Measurements from ENCODE around the gene USP2.
A peak's percentile ranks its signal among the peaks of the same experiment; 100 is the strongest.

The USP2 gene

DNA sequence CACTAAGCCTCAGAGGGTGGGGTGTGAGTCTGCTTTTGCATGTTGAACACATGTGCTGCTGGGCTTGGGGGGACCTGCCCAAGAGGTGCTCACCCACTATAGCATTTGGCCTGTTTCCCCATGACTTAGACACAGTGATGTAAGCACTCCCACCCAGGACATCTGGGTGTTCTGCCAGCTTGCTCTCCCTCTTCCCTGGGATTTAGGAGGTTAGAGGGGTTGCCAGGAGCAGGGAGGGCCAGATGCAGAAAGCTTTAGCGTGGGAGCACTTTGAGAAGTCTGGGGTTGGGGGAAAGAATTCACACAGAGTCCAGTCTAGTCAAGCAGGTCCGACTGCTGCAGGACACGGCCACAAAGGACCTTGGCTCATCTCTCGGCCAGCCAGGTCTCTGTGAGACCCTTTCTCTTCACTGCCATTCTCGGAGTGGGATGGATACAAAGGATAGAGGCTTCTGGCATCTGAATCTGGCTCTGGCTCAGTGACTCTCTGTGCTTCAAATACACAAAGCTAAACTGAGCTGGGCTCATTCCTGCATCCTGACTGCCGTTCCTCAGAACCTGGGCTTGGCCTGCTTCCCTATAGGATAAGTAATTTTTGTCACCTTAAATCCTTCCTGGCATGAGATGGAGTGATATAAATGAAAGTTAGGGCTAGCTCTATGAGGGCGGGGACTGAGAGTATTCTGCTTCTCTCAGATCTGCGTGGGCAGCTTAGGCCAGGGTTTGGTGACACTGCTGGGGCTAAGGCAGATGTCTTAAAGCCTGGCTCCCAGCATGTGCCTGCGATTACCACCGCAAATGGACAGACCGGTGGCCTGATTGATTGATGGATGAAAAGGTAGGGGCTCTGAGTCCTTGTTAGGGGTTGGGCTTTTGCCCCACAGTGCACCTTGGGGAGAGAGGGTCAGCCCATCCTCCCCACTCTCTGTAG lies 14.5 kb downstream of the USP2 start:
- H3K27me3 ChIP-seq, result peaks cover 73% of the 10 kb centered on the region
- peaks cover 7 to 14% of the 10 kb centered on the region in 2 experiments for H3K4me1 ChIP-seq (ENCODE audit: control insufficient read depth in 1 of 2, insufficient read depth in 1 of 2, low read depth in 1 of 2, low read length in 1 of 2)
- no peaks in the 10 kb centered on the region for H3K36me3 ChIP-seq
- H3K9me3 ChIP-seq, result no peaks in the 10 kb centered on the region
- TF ChIP-seq, protein P1, sequence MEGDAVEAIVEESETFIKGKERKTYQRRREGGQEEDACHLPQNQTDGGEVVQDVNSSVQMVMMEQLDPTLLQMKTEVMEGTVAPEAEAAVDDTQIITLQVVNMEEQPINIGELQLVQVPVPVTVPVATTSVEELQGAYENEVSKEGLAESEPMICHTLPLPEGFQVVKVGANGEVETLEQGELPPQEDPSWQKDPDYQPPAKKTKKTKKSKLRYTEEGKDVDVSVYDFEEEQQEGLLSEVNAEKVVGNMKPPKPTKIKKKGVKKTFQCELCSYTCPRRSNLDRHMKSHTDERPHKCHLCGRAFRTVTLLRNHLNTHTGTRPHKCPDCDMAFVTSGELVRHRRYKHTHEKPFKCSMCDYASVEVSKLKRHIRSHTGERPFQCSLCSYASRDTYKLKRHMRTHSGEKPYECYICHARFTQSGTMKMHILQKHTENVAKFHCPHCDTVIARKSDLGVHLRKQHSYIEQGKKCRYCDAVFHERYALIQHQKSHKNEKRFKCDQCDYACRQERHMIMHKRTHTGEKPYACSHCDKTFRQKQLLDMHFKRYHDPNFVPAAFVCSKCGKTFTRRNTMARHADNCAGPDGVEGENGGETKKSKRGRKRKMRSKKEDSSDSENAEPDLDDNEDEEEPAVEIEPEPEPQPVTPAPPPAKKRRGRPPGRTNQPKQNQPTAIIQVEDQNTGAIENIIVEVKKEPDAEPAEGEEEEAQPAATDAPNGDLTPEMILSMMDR (IDR thresholded peaks at IDR 0.05), result no peak
- H3K27ac ChIP-seq, result no peak overlapping the region
- H3K4me3 ChIP-seq (ENCODE audit: low read depth in 1 of 2, low read length in 1 of 2), result no peak overlapping the region

DNA sequence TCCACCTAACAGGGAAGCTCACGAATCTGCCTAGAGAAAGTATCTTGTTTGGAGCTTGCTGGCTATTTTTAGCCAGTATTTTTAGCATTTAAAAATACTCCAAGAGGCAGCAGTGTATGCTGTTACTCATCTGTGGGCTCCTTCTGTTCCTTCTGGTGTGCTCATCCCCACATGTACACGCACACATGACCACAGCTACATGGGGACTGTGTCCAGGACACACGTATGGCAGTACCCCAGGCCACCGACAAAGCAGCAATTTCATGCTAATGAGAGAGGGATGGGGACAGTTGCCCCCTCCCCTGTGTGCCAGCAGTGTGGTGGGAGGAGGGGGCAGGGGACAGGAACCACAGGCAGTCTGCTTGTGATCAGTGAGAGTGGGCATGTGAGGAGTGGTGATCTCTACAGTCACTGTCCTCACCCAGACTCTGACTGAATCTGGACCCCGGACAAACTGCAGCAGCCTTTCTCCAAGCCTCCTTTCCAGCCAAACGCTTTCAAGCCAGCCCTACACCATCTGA lies 16.4 kb downstream of the USP2 start:
- peaks cover 90% of the 10 kb centered on the region for H3K27me3 ChIP-seq
- H3K4me3 ChIP-seq (ENCODE audit: low read depth in 1 of 2, low read length in 1 of 2), result no peak overlapping the region
- H3K4me1 ChIP-seq (ENCODE audit: control insufficient read depth in 1 of 2, insufficient read depth in 1 of 2, low read depth in 1 of 2, low read length in 1 of 2), result peaks cover 7 to 14% of the 10 kb centered on the region in 2 experiments

DNA sequence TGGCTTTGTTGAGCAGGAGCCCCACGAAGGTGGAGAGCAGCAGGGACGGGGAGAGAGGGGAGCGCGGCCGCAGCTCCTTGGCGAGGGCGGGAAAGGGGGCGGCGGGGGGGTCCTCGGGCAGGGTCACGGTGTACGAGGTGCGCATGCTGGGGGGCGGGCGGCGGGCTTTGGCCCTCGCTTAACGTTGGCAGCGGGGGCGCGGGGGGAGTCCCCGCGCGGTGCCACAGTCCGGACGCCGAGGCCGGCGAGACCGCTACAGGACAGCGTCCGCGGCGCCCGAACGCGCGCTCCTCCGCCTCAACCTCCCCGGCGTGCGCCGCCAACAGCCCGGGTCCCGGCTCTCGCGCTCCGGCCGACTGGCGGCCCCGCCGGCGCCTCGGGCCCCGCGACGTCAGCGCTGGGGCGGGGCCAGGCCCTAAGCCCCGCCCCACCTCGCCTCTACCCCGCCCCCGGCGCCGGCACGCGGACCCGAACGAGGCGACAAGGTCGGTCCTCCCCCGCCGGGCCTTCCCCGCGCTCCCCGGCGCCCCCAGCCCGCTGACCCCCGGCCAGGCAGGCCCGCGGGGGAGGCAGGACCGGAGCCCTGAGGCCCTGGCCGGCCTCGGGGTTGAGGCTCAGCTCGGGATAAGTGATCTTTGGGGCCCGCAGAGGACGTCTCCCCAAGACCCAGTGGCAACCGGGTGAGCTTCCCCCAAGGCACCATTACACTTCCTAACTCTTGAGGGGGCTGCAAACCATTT lies 17.5 kb downstream of the USP2 start:
- Histone ChIP-seq H3K36me3 (no peaks in the 10 kb centered on the region), H3K4me1 (ENCODE audit: control insufficient read depth in 1 of 2, insufficient read depth in 1 of 2, low read depth in 1 of 2, low read length in 1 of 2) (peaks cover 7 to 14% of the 10 kb centered on the region in 2 experiments), H3K4me3 (ENCODE audit: low read depth in 1 of 2, low read length in 1 of 2) (peak overlapping the region; percentile 31 to 38), H3K27me3 (peaks cover 95% of the 10 kb centered on the region), H3K27ac (no peak overlapping the region), H3K9me3 (no peaks in the 10 kb centered on the region)
- TF ChIP-seq, protein P1 (IDR thresholded peaks at IDR 0.05), result no peak

More for the DNA sequence above, 16.4 kb downstream of the USP2 start:
- no peaks in the 10 kb centered on the region for H3K36me3 ChIP-seq
- no peak overlapping the region for H3K27ac ChIP-seq
- TF ChIP-seq, protein P1 (IDR thresholded peaks at IDR 0.05), result no peak
- H3K9me3 ChIP-seq, result no peaks in the 10 kb centered on the region

DNA sequence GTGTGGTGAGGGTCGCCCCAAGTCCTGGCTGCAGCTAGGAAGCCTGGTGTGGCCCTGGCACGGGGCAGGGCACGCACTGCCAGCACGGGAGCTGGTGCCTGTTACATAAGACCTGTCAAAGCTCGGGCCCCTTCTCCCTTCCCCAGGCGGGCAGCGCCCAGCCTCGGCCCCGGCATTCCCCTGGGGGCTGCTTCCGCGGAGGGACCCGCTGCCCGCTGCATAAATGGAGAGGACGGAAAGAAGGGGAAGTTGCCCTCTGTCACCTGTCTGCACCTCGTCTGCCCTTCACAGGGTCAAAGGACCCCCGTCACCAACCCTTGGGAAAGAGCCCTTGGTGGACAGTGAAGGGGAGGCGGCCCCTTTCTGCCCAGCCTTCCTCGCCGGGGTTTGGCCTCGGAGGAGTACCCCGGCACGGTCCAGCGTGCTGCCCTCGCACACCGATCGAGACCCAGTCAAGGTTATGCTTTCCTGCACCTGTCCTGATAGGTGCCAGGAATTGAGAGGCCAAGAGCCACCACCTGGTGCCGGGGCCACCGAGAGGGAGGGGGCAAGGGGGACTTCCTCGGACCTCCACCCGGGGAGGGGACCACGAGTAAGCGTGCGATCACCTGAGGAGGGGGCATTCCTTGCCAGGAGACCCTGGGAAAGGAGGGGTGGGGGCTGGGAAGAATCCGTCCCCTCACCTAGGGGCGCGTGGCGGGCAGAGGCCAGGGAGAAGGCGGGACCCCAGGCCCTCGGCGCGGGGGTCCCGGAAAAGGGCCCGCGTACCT lies 18.2 kb downstream of the USP2 start:
- H3K9me3 ChIP-seq, result no peaks in the 10 kb centered on the region
- H3K4me3 ChIP-seq (ENCODE audit: low read depth in 1 of 2, low read length in 1 of 2), result peak overlapping the region in 1 of 2 experiments; percentile 38
- no peaks in the 10 kb centered on the region for H3K36me3 ChIP-seq
- peaks cover 7 to 14% of the 10 kb centered on the region in 2 experiments for H3K4me1 ChIP-seq (ENCODE audit: control insufficient read depth in 1 of 2, insufficient read depth in 1 of 2, low read depth in 1 of 2, low read length in 1 of 2)
- peaks cover 94% of the 10 kb centered on the region for H3K27me3 ChIP-seq
- TF ChIP-seq, protein P1 (IDR thresholded peaks at IDR 0.05), result no peak
- no peak overlapping the region for H3K27ac ChIP-seq

DNA sequence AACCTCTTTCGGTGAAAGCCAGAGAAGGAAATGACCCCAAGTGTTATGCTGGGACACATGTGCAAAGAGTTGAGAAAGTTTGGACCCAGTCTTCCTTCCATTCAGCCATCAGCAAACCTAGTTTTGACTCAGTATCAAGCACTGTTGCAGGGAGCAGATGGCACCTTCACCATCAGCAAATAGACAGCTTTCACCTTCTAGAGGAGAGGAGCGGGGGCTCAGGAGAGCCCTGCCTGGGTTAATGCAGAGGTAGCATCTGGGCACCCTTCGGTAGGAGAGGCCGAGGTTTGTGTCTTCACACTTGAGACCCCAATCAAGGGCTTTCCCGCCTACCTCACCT lies 18.8 kb downstream of the USP2 start:
- Histone ChIP-seq H3K9me3 (no peaks in the 10 kb centered on the region), H3K4me1 (ENCODE audit: control insufficient read depth in 1 of 2, insufficient read depth in 1 of 2, low read depth in 1 of 2, low read length in 1 of 2) (peaks cover 7 to 14% of the 10 kb centered on the region in 2 experiments), H3K4me3 (ENCODE audit: low read depth in 1 of 2, low read length in 1 of 2) (no peak overlapping the region)

More for the DNA sequence above, 18.8 kb downstream of the USP2 start:
- Histone ChIP-seq H3K27ac (no peak overlapping the region), H3K27me3 (peaks cover 94% of the 10 kb centered on the region), H3K36me3 (no peaks in the 10 kb centered on the region)
- TF ChIP-seq, protein P1 (IDR thresholded peaks at IDR 0.05), result no peak
